NCI-H2171 (cell line): ENCODE data around the gene PARP8.

ENCODE experiments used
- DNase-seq: peaks from one replicate; lab custom pipeline; 2025; lab: John Stamatoyannopoulos, UW

The PARP8 gene

DNA sequence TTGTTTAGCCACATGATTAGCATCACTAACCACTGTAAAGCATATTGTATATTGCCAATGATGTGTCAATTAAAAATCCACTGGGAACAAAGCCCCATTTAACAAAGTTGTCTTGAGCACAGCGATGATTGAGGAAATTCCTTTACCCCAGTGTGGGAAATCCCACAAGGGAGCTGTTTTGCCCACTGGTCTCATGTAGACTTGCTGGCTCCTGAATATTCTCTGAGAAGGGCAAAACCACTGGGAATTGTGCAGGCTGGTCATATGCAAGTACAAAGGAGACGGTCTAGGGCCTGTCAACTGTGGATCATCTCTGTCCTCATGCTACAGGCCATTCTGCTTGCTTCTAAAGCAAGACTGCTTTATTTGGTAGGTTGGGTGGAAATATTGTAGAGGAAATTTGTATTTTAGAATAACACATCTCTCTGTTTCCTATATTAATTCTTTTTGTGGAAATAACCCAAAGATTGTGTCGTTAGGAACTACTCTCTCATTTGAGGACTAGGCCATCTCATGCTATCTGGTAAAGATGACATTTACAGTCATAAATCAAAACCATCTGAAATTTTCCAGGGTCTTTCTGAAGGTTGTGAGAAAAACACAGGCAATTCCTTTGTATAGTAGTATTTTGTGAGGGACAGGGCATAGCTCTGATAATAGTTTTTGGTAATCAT is 60.2 kb downstream of the PARP8 start:
- DNase-seq: no peak

DNA sequence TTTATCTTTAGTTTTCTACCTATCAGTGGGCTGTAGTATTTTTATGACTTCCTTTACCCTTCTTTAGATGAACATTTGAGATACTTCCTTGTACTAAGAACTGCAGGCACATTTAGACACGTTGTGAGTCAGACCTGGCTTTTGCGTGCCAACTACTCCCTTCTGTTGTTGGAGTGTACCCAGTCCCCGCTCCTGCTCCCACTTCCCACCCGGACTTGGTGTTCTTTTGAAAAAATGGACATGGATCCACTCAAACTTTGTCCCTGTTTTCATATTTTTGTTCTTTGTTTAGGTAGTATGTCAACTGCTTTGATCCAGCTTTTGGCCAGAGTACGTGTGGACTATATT is 60.7 kb downstream of the PARP8 start:
- DNase-seq: no peak

DNA sequence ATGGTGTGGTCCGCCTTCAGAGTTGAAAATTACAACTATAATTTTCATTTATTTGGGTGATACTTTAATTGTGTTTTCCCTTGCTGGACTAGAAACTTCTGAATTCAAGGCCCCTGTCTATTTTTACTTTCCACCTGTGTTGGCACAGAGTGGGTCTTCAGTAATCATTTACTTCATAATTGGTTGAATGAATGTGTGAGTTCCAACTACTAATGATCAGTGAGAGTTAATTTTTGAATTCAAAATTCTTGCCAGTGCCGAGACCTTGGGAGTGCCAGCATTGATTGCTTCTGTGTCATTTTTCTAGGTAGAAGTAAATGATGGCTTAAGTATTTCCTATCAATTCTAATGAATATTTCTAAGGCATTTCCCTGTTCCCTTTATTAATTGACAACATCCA is 61.4 kb downstream of the PARP8 start:
- no peak for DNase-seq

DNA sequence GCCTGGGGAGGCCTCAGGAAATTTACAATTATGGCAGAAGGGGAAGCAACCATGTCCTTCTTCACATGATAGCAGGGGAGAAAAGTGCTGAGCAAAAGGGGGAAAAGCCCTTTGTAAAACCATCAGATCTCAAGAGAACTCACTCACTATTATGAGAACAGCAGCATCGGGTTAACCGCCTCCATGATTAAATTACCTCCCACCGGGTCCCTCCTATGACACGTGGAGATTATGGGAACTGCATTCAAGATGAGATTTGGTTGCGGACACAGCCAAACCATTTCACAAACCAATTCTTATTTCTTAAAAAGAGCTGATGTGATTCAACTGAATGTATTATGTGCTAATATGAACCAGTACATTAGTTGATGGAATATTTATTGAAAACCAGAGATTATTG is 63.9 kb downstream of the PARP8 start:
- no peak for DNase-seq

DNA sequence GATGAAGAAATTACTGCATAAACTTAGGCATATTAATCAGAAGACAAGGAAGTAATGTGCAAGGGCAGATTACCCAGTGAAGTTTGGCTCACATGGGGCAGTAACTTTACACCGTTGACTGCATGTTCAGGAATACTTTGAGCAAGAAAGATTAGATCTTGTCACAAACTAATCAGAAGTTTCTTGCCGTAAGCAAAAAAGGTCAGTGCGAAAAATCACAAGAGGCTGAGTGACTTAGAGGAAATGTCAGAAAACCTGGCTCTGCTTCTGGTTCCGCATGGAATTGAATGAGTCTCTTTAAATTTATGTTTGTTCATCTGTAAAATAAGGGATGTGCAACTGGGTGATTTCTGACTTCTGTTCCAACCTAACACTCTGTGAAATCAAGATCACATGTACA is 64.4 kb downstream of the PARP8 start:
- DNase-seq: no peak

DNA sequence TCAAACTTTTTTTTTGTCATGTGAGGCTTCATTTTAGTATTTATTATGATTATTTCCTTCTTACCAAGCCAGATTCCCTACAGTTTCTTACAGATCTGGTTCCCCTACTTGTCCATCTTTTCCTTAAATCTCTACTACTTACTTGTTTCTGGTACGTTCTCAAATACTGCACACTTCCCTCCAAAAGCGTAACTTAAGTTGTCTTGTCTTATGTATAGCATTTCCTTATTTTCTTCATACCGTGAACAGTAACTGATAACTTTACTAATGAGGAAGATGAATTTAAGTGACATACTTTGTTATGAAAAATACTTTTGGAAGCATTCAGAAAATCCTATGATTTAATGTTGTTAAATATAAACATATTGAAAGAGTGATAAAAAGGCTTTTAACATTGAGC is 67.3 kb downstream of the PARP8 start:
- DNase-seq: no peak

DNA sequence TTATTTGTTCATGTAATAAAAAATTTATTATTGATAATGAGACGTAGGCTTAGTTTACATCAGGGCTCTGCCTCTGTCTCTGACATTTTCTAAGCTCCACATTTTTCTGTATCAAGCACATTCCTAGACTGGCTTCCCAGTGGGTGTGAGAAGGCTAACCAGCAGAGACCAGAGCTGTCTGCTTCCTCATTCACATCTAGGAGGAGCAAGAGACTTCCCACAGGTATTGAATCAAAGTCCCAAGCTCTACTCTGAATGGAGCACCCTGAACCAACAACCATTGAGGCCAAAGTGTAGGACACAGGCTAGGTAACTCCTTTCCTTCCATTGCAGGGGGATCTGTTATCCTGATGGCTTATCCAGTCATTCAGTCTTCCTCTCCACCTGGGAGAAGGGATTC is 72.4 kb downstream of the PARP8 start:
- no peak for DNase-seq

DNA sequence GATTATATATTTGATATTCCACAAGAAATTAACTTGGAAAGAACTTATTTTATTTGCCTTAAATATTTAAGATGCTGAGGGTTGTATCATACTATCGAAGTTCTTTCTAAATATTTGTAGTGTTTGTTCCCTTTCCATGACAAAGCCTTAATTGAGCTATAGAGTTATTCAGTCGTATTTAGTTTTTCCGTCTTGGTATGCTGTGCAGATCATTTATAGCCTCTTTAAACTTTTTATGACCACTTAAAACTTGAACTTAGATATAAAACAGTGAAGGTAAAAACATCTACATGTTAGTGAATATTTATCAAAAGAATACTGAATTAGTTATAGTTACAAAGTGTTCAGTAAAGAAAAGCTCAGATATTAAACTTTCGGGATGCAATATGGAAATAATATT is 74.4 kb downstream of the PARP8 start:
- DNase-seq: no peak

DNA sequence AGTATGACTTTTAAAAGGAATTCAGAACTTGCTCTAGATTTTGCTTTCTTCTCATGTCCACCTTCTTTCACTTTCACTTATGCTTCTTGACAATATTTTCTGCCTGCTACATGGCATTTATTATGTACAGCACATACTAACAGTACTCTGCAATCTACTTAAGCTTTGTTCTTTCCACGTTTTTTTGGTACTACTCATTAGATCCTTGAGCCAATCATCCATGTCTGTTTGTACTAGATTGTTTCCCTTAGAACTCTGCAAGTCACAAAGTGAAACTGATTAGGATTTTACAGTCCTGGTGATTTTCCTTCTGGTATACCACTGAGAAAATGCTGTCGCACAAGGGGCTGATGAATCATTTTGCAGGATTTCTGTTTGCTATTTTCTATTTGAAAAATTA is 78.3 kb downstream of the PARP8 start:
- DNase-seq: no peak

DNA sequence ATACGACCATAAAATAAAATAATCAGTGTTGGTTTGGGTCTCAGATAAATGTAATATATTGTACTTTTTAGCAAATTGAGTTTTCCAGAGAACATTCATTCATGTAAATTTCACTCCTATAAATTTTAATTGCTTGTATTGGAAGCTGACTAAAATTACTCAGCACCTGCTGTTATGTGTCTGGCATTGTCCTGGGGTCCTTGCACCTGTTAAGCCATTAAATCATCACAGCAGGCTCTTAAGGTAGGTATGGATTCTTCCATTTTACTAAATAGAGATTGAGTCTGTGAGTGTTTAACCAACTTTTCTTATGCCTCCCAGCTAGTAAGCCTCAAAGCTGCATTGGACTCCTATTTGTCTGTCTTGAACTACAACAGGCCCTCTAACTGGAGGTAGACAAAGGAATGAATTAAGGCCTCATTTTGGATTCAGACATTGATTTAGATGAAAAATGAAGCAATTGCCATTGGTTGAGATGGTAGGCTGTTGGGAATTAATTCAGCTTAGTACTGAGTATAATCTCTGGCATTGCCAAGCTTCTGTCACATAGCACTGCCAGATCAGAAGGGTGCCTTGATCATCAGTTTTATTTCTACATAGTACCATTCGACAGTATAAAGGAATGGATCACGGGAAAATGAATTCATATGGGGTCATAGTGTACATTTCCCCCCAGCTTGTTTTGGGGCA is 78.9 kb downstream of the PARP8 start:
- no peak for DNase-seq

DNA sequence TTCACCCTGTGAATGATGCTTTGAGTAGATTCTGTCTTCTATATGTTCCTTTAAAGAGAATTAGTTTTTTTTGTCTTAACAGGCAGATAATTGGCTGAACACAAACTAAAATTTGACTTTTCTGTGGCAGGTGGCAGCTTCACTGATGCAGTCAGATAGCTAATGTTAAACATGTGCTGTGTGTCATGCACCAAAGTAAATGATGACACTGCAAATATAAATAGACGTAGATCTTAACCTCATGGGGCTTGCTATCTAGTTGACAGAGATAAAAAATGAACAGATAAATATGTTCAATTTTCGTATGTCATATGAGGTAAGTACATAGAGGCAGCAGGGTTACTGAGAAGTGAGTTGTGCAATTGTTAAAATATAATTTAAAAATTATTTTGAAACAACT is 82.7 kb downstream of the PARP8 start:
- no peak for DNase-seq

DNA sequence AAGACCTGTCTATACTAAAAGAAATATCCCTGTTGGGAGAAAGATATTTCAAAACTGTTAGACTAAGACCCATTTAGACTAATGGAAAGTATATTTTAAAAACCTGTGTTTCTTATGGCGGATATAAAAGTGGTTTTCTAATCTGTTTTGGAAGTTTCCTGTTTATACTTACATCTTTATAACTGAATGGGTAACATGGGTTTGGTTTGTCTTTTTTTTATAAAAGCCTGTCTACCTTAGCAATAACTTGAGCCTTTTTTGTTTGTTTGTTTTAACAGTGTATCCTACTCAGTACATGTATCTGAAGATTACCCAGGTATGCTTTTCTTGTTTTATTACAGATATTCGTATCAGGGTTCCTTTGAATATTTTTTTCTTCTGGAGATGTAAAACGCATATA is 83.4 kb downstream of the PARP8 start:
- DNase-seq: no peak

DNA sequence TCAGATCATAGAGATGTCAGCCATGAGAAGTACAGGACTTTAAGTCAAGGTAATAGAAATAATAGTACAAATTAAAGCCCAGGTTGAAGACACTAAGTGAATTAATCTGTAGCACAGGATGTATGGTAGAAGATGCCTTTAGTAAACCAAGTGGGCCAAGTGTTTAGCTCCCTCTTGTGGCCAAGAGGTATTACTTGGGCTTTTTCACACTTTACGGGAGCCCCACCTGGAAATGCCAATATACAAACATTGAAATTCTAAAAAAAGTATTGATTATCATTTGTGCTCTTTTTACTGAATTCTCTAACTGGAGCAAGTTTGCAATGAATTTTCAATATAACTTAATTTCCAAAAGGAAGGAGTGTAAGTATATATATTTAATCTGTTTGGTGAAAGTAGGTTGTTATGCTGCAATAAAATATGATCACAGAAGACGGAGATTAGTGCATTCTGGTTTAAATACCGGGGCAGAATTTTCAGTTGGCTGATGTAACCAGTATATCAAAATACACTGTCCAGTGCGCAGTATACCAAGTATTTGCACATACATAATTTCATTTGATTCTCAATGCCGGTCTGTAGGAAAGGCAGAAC is 84.7 kb downstream of the PARP8 start:
- DNase-seq: peak; percentile 35

DNA sequence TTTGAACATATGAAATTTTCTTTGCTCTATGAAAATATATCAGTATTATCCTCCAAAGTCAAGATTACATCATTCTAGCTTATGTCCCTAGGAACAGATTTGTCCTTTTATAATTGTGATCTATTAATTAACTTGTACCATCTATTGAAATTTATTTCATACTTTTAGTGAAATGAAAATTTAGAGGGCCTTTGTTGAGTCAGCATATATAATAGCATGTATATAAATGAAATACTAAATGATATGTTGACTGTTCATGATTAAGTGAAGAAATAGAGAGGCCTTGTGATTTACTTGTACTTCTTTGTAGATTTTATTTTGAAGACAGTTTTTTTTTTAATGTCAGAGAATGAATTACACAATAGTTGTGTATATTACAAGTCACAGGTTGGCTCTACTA is 86.4 kb downstream of the PARP8 start:
- DNase-seq: no peak

DNA sequence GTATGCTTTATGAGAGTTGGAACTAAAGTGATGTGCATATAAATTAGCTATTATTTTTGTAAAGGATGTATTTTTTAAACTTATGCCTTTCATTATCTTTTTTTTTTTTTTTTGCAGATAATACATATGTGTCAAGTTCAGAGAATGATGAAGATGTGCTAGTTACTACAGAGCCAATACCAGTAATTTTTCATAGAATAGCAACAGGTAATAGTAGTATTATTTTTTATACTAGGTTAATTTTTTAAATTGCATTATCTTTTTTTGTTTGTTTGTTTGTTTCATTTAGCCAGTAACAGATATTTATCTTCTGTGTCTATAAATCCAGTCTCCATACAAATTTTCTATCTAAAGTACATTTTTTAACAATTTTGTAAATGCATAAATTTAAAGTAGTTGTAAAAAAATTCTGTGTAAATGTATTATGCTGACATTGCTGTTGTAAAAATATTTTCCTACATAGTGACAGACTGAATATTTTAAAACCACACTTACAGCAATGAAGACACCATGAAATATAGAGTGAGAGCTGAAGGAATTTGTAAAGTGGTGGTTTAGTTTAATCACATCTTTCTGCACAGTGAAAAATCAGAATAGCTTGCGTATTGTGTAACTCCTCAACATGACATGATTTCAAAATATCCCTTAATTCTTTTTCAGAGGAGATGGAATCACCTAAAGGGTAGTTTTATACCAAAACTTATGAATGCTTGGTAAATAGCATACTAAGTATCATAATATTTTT is 93.3 kb downstream of the PARP8 start:
- no peak for DNase-seq

DNA sequence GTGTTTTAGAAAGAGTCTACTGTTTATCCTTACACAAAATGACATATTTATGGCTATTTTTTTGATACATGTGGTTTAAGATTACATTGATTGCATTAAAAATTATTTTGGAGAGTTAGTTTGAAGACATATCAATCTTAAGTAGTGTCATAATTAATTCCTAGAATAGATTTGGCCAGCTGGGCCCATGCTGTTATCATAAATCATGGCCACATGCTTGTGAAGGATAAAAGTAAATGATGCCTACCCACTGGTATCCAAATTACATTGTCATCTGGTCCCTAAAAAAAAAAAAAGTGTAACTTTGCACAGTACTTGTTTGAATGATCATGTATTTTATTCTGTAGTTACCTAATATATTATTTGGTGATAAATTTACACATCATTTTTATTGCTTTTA is 96.9 kb downstream of the PARP8 start:
- DNase-seq: no peak

DNA sequence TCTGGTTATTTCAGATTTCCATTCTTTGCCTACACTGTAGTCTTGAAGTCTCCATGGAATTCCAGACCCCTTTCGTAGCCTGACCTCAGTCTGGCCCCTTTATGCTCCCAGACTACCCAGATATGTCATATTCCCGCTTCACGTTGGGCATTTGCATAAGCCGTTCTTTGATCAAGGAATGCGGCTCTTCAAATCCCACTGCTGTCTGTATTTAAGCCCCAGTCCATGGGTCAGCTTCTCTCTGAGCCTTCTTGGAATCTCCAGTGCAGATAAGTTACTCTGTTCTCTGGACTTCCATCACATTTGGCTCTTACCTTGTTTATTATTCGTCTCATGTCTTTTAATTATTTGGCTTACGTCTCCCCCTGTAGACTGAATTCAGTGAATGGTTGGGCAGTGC is 97.4 kb downstream of the PARP8 start:
- DNase-seq: no peak

DNA sequence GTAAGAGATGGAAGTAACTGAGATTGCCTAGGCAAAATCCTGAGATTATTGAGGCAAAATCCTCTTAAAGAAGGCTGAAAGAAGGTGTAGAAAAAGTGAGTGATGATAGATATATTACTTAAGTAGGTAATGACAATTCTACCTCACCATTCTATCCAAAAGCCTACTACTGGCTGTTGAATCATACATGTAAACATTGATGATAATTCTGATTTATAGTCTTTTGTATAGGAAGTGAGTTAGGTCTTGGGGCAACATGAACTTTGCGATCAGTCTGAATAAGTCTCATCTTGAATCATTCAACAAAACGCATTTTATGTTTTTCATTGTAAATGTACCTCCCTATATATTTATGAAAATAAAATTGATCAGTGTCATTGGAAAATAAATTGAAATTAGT is 99.6 kb downstream of the PARP8 start:
- DNase-seq: no peak

DNA sequence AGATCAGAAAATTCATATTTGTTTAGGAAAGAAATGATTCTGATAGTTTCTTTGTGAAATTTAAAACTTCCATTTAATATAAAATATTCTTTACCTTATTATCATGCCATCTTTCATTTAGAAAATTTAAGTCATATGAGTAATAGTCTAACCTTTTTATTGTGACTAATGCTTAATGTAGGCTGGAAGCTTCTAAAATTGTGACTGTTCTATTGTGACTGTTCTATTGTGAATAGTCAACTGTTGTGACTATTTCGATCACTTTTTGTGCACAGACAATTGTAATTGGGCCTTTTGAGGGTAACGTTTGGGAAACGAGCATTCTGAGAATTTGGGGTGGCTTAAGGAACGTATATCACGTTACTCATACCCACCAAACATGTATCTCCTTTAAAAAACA is 100.0 kb downstream of the PARP8 start:
- no peak for DNase-seq

DNA sequence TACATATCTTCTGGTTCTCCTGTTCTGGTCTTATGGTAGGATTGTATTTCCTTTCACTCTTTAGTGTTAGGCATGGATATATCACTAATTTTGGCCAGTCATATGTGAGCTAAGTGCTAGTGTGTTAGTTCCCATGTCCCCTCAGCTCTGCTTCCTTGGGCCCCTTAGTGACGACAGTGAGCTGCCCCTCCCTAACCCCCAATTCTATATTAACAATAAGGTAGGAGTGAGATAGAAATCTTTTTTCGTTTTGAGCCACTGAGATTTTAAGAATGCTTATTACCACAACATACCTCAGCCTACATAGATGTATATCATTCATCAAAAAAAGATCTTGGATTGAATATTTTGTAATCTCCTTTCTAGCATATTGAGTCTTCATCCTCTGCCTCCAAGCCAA is 100.5 kb downstream of the PARP8 start:
- no peak for DNase-seq

DNA sequence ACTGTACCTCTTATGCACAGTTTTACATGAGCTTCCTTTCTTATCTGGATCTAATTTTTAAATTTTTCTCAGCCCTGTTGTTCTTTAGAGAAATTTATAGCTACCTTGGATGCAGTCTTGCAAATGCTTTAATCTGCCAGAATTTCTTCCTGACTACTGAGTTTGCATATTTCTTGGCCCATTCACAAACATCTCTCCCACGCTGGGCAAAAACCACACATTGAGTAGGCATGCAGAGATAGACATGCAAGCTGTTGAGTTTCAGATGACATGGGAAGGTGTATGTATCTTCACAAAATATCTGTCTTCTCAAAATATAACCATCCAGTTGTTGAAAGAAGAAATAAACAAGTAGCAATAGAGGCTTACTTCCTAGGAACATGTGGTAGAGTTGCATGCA is 101.2 kb downstream of the PARP8 start:
- no peak for DNase-seq

DNA sequence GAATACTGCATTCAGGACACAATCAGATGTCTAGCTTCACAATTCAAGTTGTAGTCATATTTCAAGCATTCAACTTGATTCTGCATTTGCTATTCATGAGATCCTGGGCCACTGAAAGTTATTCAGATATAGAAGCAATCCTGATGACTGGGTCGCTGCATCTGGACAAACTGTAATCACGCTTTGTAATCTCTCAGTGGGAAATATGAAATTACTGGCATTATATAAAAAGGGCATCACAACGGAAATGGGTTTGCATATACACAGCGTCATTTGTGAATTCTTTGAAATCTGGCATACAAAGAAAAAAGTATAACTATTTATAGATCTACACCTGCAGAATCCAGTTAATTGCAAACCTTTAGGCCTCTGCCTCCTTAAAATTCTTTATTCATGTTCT is 102.2 kb downstream of the PARP8 start:
- DNase-seq: no peak

DNA sequence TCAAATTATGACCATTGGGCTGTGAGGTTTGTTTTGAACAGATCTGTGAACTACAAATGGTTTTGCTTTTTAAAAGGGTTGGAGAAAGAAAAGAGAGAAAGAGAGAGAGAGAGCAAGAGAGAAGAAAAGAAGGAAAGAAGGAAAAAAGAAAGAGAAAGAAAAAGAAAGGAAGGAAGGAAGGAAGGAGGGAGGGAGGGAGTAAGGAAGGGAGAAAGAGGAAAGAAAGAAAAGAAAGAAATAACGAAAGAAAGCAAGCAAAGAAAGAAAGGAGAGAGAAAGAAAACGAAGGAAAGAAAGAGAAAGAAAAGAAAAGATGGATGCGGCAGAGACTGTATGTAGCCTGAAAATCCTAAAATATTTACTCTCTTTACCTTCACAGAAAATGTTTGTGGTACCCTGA is 104.0 kb downstream of the PARP8 start:
- DNase-seq: no peak
